ENCODE measurements around the gene ANKMY2.

Gene ANKMY2

DNA sequence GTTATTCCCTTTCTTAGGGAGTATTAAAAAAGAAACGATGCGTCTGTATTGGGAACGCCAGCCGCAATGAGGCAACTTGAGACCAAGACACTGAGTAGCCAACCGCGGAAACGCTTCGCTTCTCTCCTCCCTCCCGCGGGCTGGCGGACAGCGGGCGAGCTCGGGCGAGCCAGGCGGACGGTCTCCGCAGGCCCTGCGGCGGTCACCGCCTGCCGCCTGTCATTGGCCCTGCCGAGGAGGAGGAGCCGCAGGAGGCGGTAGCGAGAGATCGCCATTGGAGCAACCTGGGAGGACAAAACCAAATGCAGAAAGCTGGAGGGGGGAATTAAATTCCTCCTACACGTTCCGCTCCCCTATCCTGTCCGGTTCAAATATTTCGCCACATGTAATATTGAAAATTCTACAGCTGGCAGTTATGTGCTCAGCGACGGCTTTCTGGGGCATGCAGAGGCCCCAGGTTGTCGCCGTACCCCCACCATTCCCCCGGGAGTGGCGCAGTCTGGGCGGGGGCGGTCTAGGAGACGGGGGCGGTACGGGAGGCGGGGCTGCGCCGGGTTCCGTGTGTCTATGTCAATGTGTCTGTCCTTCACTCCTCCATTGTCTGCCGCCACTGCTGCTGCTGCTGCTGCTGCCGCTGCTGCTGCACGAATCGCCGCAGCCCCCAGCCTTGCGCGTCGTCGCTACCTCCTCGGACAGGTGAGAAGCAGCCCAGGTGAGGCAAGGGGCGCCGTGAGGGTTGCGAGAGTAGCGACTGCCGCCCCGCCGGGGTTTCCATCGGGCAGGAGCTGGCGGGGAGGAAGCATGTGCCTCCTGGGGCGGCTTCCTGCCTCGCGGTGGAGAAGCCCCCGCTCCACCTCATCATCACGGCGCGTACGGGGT, at the start of gene ANKMY2, which contains the start of gene BZW2:
TSS of gene ANKMY2 (minus strand) at position 162 of the 879 bp plus-strand sequence. CDS start 181 bp downstream, outside the sequence.
TSS of gene BZW2 (plus strand) at position 589 of the 879 bp plus-strand sequence. CDS start 19,263 bp downstream, outside the sequence.
- TF ChIP-seq, protein P1, sequence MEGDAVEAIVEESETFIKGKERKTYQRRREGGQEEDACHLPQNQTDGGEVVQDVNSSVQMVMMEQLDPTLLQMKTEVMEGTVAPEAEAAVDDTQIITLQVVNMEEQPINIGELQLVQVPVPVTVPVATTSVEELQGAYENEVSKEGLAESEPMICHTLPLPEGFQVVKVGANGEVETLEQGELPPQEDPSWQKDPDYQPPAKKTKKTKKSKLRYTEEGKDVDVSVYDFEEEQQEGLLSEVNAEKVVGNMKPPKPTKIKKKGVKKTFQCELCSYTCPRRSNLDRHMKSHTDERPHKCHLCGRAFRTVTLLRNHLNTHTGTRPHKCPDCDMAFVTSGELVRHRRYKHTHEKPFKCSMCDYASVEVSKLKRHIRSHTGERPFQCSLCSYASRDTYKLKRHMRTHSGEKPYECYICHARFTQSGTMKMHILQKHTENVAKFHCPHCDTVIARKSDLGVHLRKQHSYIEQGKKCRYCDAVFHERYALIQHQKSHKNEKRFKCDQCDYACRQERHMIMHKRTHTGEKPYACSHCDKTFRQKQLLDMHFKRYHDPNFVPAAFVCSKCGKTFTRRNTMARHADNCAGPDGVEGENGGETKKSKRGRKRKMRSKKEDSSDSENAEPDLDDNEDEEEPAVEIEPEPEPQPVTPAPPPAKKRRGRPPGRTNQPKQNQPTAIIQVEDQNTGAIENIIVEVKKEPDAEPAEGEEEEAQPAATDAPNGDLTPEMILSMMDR (IDR thresholded peaks at IDR 0.05) = peak; percentile 33
- H3K9ac ChIP-seq = no peak within 1 kb of the TSS
- H3K4me2 ChIP-seq (ENCODE audit: low read length) = peak within 1 kb of the TSS; percentile 83
- no peaks in the 10 kb centered on the region for H3K4me1 ChIP-seq
- H2AFZ ChIP-seq = peak within 1 kb of the TSS; percentile 91
- peaks cover 19% of the 10 kb centered on the region for H3K79me2 ChIP-seq
- H3K9me3 ChIP-seq (ENCODE audit: control insufficient read depth, low read length) = no peaks in the 10 kb centered on the region
- peak within 1 kb of the TSS; percentile 95 for H3K27ac ChIP-seq
- H3K27me3 ChIP-seq (ENCODE audit: control insufficient read depth, insufficient read depth, low read length) = no peaks in the 10 kb centered on the region
- no peaks in the 10 kb centered on the region for H3K36me3 ChIP-seq (ENCODE audit: control insufficient read depth, insufficient read depth, low read length)
- peak within 1 kb of the TSS; percentile 83 for H3K4me3 ChIP-seq (ENCODE audit: low read depth, low read length)

DNA sequence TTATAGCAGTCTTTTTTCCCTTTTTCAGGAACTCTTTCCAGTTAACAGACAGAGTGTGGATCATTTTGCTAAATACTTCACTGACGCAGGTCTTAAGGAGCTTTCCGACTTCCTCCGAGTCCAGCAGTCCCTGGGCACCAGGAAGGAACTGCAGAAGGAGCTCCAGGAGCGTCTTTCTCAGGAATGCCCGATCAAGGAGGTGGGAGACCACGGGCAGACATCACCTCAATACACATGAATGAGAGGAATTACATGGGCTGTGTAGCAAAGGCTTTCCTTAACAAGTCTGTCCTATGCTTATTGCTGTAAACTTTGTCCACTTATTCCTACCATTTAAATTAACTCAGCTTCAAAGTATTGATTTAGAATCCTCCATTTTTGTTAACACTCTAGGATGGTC, 49.3 kb upstream of the ANKMY2 start:
- no peaks in the 10 kb centered on the region for H3K27me3 ChIP-seq (ENCODE audit: control insufficient read depth, insufficient read depth, low read length)
- no peak overlapping the region for H3K4me2 ChIP-seq (ENCODE audit: low read length)
- no peak overlapping the region for H3K4me3 ChIP-seq (ENCODE audit: low read depth, low read length)
- H3K9ac ChIP-seq = no peak overlapping the region
- no peak overlapping the region for H2AFZ ChIP-seq
- no peaks in the 10 kb centered on the region for H3K36me3 ChIP-seq (ENCODE audit: control insufficient read depth, insufficient read depth, low read length)
- TF ChIP-seq, protein P1 (IDR thresholded peaks at IDR 0.05) = no peak
- no peak overlapping the region for H3K27ac ChIP-seq
- H3K4me1 ChIP-seq = no peaks in the 10 kb centered on the region
- no peaks in the 10 kb centered on the region for H3K79me2 ChIP-seq
- H3K9me3 ChIP-seq (ENCODE audit: control insufficient read depth, low read length) = no peaks in the 10 kb centered on the region

GRCh38 chr7:16693601-16694318, 48.2 kb upstream of the ANKMY2 start:
- TF ChIP-seq, protein P1 (IDR thresholded peaks at IDR 0.05) = no peak
- H3K27me3 ChIP-seq (ENCODE audit: control insufficient read depth, insufficient read depth, low read length) = no peaks in the 10 kb centered on the region
- no peak overlapping the region for H3K27ac ChIP-seq
- H2AFZ ChIP-seq = no peak overlapping the region
- no peaks in the 10 kb centered on the region for H3K36me3 ChIP-seq (ENCODE audit: control insufficient read depth, insufficient read depth, low read length)
- no peak overlapping the region for H3K4me2 ChIP-seq (ENCODE audit: low read length)
- H3K9ac ChIP-seq = no peak overlapping the region
- no peak overlapping the region for H3K4me3 ChIP-seq (ENCODE audit: low read depth, low read length)
- H3K4me1 ChIP-seq = no peaks in the 10 kb centered on the region
- no peaks in the 10 kb centered on the region for H3K9me3 ChIP-seq (ENCODE audit: control insufficient read depth, low read length)
- H3K79me2 ChIP-seq = no peaks in the 10 kb centered on the region

GRCh38 chr7:16691241-16691640, 45.7 kb upstream of the ANKMY2 start:
- Histone ChIP-seq H3K4me3 (ENCODE audit: low read depth, low read length) (no peak overlapping the region), H3K4me1 (no peaks in the 10 kb centered on the region), H2AFZ (no peak overlapping the region), H3K27me3 (ENCODE audit: control insufficient read depth, insufficient read depth, low read length) (no peaks in the 10 kb centered on the region), H3K9ac (no peak overlapping the region), H3K9me3 (ENCODE audit: control insufficient read depth, low read length) (no peaks in the 10 kb centered on the region), H3K4me2 (ENCODE audit: low read length) (no peak overlapping the region), H3K79me2 (no peaks in the 10 kb centered on the region), H3K27ac (no peak overlapping the region), H3K36me3 (ENCODE audit: control insufficient read depth, insufficient read depth, low read length) (no peaks in the 10 kb centered on the region)
- TF ChIP-seq, protein P1 (IDR thresholded peaks at IDR 0.05) = no peak

All from parathyroid adenoma (tissue), 2 donors.